ENCODE measurements around the gene TNFRSF1A. TPM values are rescaled to one million over a fixed set of nuclear protein-coding genes. Genes with fewer than 3 reads are reported as not detected.
"Not testable (repeated sequence)": the region's sequence is repeated elsewhere in the genome, so short reads cannot be mapped to it uniquely, and the experiment has no call there.

Gene TNFRSF1A
- total RNA-seq, 1 donor from 2014 or later, result 264 TPM

GRCh38 chr12:6307529-6307928 is 34.3 kb downstream of the TNFRSF1A start:
- DNase-seq (ENCODE audit: low spot score), result no peak

- no peak for DNase-seq (ENCODE audit: low spot score)
Measured at GRCh38 chr12:6306599-6307220, 35.2 kb downstream of the TNFRSF1A start.

- DNase-seq (ENCODE audit: low spot score), result no peak
Measured at GRCh38 chr12:6306151-6306550, 35.7 kb downstream of the TNFRSF1A start.

DNA sequence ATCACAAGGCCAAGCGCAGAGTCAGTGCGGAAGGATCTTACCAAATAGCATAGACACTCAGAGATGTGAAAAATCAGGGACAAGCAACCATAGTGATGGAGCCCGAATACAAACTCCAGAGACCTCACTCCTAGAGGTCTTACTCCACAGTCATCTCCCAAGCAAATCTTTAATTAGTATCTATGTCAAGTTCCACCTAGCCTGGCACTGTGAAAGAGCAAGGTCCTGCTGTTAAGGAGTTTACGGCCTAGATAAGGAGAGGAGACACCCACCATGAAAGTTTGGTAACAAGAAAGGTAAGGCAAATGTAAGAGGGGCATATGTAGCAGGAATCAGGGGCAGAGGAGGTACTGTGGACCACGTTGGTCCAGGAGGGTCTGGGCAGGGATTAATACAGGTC is 38.8 kb downstream of the TNFRSF1A start:
- DNase-seq (ENCODE audit: low spot score), result no peak

GRCh38 chr12:6302621-6303020 is 39.3 kb downstream of the TNFRSF1A start:
- no peak for DNase-seq (ENCODE audit: low spot score)

DNA sequence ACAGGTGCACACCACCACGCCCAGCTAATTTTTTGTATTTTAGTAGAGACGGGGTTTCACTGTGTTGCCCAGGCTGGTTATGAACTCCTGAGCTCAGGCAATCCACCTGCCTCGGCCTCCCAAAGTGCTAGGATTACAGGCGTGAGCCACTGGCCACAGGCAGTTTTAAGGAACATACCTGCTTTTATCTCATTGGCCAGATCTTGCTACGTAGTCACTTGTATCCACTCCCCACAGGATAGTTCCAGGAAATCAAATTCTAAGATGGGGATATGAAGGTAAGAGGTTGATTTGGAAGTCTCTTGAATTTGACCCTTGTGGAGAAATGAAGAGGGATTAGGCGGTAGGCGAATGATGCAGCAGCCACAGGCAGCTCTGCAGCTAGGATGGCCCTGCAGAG is 40.2 kb downstream of the TNFRSF1A start:
- no peak for DNase-seq (ENCODE audit: low spot score)

DNA sequence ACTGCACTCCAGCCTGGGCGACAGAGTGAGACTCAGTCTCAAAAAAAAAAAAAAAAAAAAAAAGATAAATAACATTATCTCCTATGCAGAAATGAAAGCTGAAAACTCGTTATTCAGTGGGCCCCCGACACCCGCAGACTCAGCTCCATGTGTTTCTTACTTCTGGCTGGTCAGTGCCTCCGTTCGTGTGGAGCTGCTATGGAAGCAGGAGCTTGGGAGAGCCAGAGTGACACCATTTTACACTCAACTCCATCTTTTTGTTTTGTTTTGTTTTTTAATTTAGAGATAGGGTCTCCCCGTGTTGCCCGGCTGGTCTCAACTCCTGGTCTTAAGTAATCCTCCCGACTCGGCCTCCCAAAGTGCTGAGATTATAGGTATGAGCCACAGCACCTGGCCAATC is 44.7 kb downstream of the TNFRSF1A start:
- DNase-seq (ENCODE audit: low spot score), result no peak

DNA sequence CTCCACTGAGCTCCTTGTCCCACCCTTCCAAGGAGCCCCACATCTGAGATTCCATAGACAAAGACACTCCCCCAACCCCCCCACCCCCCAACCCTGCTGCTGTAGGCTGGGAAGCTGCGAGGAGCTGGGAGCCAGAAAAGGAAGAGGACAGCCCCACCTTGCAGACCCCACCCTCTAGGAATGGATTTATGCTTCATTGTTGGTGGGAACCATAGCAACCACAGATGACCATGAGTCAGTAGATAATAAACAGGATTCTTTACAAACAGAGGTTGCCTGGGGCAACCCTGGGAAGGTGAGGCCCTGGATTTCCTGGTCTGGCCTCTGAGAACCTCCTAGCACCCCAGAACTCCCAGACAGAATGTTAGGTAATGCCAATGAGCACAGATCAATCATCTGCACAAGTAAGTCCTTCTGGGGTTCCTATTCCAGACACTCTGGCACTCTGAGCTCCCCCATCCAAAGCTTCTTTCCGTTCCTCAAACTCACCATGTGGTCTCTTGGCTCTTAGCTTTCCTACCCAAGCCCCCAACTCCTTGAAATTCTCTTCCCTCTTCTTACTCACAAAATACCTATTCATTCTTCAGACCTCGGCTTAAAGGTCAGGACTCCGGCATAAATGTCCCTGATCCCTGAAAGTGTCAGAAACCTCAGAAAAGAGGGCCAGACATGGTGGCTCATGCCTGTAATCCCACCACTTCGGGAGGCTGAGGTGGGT is 46.6 kb downstream of the TNFRSF1A start:
- DNase-seq (ENCODE audit: low spot score), result no peak

DNA sequence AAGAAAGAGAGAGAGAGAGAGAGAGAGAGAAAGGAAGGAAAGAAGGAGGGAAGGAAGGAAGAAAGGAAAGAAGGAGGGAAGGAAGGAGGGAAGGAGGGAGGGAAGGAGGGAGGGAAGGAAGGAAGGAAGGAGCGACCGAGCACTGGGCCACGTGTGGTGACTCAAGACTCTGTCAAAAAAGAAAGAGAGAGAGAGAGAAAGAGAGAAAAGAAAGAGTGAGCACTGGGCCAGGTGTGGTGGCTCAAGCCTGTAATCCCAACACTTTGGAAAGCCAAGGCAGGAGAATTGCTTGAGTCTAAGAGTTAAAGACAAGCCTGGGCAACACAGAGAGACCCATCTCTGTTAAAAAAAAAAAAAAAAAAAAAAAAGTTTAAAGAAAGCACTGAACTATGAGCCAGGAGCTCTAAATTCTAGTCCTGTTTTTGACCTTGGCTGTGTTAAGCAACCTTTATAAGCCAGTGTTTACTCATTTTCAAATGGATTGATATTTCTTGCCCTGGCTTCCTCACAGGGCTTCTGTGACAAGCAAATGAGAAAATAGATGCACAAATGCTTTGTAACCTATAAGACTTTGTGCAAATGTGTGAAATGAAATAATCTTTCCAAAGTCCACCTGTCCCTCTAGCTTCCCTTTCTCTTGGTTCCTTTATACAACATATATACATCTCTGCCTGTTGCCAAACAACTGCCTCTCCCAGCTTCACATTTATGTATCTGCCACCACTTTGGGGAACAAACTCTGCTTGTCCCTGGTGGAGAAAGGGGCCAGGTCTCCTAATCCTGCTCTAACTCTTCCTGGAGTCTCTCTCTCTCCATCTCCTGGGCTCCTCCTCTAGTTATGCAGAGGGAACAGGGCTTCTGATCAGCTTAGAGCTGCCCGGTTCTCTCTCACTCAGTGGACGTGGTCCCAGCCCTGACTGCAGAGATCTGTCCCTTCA is 47.5 kb downstream of the TNFRSF1A start:
- DNase-seq (ENCODE audit: low spot score), result no peak

- DNase-seq (ENCODE audit: low spot score), result no peak
Measured at GRCh38 chr12:6292606-6293005, 49.3 kb downstream of the TNFRSF1A start.

DNA sequence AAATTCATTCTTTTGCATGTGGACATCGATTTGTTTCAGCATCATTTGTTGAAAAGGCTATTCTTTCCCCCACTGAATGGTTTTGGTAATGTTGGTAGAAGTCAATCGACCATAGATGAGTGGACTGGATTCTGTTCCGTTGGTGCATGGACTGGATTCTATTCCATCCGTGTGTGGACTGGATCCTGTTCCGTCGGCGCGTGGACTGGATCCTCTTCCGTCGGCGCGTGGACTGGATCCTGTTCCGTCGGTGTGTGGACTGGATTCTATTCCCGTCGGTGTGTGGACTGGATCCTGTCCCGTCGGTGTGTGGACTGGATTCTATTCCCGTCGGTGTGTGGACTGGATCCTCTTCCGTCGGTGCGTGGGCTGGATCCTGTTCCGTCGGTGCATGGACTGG is 52.0 kb downstream of the TNFRSF1A start:
- DNase-seq (ENCODE audit: low spot score), result not testable (repeated sequence)

- not testable (repeated sequence) for DNase-seq (ENCODE audit: low spot score)
Measured at GRCh38 chr12:6289081-6289480, 52.8 kb downstream of the TNFRSF1A start.

DNA sequence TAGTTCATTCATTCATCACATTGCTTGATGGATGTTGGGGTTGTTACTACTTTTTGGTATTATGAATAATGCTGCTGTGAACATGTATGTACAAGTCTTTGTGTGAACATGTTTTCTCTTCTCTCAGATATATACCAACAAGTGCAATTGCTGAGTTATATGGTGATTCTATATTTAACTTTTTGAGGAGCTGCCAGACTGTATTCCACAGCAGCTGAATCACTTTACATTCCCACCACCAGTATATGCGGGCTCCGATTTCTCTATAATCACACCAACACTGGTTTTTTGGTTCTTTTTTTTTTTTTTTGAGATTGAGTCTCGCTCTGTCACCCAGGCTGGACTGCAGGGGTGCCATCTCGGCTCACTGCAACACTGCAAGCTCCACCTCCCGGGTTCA is 53.6 kb downstream of the TNFRSF1A start:
- DNase-seq (ENCODE audit: low spot score), result no peak

DNA sequence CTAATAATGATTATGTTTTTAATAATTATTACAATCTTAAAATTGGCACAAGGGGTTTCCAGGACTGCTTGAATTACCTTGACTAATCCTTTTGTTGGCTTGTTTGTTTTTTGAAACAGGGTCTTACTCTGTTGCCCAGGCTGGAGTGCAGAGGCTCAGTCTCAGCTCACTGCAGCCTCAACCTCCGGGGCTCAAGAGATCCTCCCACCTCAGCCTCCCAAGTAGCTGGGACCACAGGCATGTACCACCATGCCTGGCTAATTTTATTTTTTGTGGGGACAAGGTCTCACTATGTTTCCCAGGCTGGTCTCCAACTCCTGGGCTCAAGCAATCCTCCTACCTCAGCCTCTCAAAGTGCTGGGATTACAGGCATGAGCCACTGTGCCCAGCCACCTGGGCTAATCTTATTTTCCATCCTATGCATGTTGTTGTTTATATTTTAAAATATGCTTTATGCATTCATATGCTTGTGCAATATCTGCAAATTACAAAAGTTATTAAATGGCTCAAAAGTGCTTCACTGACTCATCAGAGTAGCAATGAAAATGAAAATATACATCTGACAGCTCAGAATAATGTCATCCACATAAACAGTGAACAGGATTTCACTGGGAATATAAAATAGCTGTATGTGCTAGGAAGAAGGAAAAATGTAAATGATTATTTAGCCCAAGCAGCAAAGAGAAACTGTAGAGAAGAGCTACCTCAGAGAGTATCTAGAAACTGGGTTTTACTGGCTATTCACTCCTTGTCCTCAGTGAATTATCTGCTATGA is 56.2 kb downstream of the TNFRSF1A start:
- no peak for DNase-seq (ENCODE audit: low spot score)

DNA sequence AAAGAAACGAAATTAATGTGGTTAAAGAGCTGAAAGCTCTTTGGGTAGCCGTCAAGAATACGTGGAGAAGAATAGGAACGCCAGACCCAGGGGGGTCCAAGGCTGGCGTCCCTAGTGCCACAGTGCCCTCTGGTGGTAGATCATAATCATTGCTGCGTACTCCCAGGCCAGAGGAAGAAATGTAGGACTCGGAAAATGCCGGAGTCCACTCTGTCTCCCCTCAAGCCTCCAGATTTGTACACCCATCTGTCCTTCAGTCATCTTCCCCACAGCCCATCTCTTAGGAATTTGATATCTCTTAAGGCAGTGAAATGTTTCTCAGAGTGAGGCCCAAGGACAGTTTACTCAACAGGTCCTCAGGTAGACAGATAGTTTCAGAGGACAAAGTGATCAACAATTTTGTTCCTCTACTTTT is 56.8 kb downstream of the TNFRSF1A start:
- no peak for DNase-seq (ENCODE audit: low spot score)

DNA sequence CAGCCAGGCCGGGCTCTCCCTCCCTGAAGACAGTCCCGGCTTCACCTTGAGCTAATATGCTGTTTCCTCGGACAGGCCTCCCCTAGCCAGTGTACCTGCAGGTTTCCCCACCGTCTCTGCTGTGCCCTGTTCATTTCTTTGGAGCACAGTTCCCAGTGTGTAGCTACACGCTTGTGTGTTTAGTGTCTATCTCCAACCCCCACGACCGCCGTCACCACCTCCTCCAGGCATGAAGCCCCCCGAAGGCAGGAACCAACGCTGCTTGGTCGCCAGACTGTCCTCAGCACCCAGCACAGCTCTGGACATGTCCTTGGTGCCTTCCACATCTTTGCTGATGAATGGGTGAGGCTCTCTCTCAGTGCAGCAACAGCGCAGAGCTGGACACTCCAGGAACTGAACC is 57.6 kb downstream of the TNFRSF1A start:
- no peak for DNase-seq (ENCODE audit: low spot score)

GRCh38 chr12:6282453-6282840 is 59.4 kb downstream of the TNFRSF1A start:
- DNase-seq (ENCODE audit: low spot score), result no peak

- DNase-seq (ENCODE audit: low spot score), result peak; percentile 87
Measured at GRCh38 chr12:6281081-6281809, 60.6 kb downstream of the TNFRSF1A start.

DNA sequence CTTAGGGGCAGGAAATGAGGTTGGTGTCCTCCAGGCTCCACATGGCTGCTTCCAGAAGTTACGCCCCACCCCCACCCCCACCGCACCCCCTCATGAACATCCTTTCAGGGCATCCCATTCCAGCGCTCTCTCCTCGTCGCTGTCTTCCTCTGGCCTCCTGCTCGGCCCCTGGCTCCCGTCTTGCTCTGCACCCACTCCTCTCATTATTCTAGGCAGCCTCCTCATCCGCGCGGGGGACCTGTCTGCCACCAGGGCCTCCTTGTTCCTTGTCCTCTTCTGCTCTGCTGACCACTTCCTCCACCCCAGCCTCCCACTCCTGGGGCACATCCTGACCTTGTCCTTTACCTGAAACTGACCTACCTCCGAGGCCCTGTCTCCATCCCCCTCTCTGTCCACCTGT is 61.2 kb downstream of the TNFRSF1A start:
- DNase-seq (ENCODE audit: low spot score), result no peak

GRCh38 chr12:6280053-6280469 is 61.8 kb downstream of the TNFRSF1A start:
- DNase-seq (ENCODE audit: low spot score), result peak; percentile 30
